GM21723 (cell line): ENCODE data around the gene EIF3I.

ENCODE experiments used
- ATAC-seq: cut with Tn5 transposase; IDR thresholded peaks from one replicate; pipeline ENCODE4 v1.9.1; 2021; ENCODE audit warnings: mild to moderate bottlenecking, moderate library complexity; ENCODE audit not compliant: unreplicated experiment

The EIF3I gene

DNA sequence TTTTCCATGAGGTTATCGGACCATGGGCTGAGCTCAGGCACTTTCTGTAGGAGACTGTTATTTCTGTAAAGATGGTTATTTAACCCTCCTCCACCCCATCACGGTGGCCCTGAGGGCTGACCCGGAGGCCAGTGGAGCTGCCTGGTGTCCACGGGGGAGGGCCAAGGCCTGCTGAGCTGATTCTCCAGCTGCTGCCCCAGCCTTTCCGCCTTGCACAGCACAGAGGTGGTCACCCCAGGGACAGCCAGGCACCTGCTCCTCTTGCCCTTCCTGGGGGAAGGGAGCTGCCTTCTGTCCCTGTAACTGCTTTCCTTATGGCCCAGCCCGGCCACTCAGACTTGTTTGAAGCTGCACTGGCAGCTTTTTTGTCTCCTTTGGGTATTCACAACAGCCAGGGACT is 24.4 kb upstream of the EIF3I start:
- no peak for ATAC-seq

DNA sequence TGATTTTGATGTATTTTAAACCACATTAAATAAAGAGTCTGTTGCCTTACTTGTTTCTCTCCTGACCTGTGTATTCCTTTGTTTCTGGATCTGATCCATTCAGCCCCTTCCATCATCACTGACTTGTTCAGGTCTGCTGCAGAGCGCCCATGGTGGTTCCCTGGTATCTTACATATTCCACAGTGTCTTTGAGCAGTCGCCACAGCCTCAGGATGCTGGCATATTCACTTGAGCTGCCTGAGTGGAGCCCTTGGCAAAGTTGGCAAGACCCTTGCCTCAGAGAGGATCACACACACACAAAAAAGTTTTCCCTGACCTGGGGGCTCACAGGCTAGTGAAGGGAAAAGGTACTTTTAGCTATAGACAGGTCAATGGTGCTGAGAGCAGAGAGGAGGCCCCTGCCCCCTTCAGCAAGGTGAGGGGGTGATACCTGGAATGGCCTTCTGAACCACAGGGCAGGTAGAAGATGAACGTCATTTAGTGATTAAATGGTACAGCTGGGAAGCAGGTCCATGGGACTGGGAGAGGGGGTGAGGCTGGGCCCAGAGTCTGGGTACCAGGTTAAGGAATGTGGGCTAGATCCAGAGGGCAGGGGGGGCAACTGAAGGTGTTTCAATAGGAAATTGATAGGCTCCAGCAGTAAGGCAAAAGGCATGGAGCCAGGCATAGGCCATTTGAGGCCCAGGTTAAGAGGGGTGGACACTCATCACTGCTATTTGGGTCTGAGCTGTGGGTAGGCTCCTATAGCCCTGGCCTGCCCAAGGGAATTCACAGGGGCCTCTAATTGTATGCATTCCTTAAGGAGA is 23.8 kb upstream of the EIF3I start:
- no peak for ATAC-seq

DNA sequence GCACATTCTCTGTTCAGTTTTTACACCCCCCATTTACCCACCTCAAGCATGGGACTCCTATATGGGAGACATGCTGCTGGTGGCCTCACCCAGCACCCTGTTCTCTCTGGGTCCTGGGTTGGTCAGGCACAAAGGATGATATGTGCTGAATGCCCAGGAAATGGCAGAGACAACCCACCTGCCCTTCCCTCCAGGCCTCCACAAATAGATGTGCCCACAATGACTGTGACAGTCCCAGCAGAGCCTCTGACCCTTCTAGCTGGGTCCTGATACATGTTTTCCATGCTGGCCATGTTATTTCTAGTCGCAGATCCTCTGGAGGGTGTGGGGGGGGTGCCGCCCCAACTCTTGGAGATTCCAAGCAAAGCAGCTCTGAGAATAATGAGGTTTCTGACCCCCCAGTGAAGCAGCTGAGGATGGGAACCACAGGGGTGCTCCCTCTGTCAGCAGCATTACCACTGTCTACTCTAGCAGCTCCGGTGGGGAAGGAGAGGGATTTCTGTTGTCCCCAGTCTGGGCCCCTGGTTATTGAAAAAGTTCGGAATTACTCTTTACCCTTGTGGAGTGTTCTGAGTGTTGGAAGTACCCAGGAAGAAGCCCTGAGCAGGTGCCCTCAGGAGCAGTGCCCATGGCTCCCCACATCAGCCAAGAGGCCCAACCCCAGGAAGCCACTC is 23.0 kb upstream of the EIF3I start:
- ATAC-seq: no peak

DNA sequence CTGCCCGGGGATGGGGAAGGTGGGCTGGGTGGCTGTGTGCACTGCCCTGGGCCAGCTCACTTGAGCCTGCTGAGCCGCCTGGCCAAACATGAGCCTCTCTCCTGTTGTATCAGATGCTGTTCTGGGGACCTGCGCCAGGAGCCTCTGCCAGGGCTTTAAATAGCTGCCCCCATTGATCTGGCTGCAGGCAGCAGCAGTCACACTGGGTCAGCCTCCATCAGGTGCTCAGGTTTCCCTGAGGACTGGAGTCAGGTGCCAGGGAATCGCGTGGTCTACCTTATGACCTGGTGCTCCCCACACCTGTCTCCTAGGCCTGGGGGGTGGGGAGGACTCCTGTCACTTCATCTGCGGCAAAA is 22.5 kb upstream of the EIF3I start:
- no peak for ATAC-seq

DNA sequence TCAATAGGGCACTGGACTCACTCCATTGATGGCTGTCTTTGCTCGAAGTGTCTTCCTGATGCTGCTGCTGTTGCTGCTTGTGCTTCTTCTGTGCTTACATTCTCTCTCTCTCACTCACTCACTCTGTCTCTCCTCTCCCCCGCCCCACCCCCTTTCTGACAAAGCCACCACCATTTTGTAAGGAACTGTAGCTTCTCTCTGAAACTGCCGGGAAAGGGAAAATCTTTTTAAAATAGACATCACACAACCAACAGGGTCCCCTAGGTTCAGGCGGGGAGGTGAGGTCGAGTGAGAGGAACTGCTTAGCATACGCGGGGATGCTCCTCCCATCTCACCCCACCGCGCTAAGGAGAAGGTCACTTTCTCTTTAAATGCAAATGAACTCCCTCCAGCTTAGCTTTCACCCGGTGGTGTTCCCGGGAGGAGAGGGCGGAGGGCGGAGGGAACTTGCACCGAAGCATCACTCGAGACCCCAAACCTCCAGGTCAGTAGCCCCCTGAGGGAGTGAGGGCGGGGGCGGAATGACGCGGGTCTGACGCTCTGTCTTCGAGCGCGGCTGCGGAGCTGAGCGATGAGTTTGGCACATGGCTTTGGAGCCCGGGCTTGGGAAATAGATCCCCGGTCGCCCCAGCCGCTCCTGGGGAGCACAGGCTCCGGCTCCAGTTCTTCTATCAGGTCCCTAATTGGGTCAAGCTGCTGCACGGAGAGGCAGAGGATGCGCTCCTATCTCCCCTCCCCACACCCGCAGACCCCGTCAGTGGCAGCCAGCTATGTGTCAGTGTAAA is 21.8 kb upstream of the EIF3I start, which contains the start of gene CCDC28B:
Gene CCDC28B, plus strand, starts transcription at position 370 of the 785 bp plus-strand sequence. CDS start 1,341 bp downstream, outside the sequence.
- no peak for ATAC-seq

DNA sequence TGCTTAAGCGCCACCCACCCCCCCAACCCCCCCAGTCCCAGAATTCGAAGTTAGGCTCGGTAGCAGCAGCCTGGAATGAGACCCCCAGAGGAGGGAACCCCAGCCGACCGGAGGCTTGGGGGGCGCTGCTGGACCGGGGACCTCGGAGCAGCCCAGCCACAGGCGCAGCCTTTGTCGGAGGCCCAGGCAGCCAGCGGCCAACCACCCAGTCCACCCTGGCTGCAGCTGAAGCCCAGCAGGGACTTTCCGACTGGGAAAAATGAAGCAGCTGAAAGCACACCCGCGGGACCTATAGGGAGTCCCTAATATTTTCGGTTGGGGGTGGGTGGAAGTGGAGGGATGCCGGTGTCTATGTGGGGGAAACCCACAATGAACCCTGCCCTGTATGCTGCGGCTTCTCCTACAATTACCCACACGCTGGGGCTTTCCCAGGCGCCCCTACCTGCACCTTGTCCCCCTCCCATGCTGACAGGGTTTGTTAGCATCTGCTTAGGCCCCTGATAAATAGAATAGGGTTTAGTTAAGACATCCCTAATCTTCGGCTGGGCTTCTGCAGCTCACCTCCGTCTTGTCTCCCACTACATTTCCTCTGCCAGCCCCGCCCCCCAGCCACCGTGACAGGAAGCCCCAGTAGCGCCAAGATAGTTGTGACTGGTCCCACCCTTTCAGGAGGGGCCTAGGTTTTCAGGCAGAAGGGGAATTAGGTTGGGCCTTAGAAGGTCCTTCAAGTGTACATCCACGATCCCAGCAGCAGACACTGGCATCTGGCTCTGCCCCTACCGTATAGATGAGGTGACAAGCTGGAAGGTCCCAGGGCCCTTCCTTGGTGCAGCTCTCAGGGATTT is 21.0 kb upstream of the EIF3I start:
- ATAC-seq: peak; percentile 37

DNA sequence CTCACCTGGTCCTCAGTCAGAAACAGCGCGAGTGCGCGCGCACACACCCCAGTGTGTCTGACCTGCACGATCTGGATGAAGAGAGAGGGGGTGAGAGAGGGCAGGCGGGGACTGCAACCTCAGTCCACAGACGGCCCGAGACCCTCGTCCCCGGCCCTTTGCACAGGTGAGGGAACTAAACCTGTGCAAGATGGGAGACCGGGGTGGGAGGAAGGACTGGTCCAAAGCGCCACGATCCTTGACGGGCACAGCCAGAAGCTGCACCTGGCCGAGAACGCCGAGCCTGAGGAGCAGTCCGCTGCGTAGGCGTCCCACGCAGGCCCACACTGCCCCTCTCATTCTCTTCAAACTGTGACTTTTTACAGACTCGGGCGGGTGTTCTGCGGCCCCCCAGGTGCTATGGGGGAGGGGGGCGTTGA is 17.3 kb upstream of the EIF3I start:
- ATAC-seq: no peak

DNA sequence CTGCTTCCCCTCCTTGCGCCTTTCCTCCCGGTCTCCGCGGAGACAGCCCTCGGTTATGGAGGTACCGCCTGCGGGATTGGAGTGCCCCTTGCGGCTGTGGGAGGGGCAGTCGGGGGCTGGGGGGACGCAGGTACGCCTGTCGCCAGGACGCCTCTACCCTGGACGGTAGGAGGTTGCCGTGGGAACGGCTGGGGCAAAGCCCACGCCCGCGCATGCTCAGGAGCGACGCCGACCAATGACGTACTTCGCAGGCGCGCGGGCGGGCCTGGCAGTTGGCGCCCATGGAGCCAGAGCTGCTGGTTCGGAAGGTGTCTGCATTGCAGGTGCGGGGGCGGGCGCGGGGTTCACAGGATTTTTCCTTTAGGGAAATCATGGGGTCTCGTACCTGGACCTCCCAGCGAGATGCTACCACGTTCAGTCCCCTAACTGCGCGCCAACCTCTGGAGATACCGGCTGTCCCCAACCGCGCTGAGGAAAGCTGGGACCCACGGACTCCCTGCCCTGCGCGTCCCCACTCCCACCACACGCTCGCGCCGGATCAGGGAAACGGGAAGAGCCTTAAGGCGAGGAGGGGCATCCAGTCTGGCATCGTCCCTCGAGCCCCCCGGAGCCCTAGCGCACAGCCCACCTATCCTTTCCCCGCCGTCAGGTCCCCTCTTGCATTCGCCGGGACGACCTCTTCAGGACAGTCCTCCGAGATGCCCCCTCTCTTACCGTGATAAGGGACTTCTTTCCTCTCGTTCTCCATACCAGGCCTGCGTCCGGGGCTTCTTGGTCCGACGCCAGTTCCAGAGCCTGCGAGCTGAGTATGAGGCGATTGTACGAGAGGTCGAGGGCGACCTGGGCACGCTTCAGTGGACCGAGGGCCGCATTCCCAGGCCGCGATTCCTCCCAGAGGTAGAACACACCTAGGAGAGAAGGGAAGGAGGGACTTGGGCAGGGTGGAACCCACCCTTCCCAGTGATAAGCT is 16.5 kb upstream of the EIF3I start, which contains the start of gene IQCC:
Gene IQCC, plus strand, starts transcription at position 271 of the 970 bp plus-strand sequence. Its CDS starts 11 bp downstream, at position 282.
- ATAC-seq: peak; percentile 34

DNA sequence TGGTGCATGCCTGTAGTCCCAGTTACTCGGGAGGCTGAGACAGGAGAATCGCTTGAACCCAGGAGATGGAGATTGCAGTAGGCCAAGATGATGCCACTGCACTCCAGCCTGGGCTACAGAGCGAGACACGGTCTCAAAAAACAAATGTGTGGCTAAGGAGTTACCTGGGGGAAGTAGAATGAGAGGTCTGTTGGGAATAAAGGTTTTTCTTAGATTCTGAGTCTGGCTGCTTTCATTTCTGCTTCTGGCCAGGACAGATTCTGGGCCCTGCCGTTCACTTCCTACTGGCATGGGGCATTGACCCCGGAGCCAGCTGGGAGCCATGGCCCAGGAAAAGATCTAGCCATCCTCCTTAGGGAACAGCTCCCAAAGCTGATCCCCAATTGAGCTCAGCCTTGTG is 13.7 kb upstream of the EIF3I start:
- ATAC-seq: no peak

DNA sequence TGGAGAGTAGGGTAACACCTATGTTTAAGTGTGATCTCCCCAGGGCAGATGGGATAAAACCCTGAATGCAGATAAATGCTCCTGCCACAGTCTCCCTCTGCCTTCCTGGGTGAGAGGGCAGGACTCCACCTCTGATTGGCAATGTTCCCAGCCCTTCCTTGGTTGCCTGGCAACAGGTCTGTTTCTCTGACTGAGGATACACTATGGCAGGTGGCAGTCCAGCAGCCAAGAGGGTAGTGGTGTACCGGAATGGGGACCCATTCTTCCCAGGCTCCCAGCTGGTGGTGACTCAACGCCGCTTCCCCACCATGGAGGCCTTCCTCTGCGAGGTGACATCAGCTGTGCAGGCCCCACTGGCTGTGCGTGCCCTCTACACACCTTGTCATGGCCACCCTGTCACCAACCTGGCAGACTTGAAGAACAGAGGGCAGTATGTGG is 13.3 kb upstream of the EIF3I start, which contains the start of gene DCDC2B:
Gene DCDC2B, plus strand, starts transcription at position 199 of the 438 bp plus-strand sequence. Its CDS starts 5 bp downstream, at position 204.
- ATAC-seq: no peak

DNA sequence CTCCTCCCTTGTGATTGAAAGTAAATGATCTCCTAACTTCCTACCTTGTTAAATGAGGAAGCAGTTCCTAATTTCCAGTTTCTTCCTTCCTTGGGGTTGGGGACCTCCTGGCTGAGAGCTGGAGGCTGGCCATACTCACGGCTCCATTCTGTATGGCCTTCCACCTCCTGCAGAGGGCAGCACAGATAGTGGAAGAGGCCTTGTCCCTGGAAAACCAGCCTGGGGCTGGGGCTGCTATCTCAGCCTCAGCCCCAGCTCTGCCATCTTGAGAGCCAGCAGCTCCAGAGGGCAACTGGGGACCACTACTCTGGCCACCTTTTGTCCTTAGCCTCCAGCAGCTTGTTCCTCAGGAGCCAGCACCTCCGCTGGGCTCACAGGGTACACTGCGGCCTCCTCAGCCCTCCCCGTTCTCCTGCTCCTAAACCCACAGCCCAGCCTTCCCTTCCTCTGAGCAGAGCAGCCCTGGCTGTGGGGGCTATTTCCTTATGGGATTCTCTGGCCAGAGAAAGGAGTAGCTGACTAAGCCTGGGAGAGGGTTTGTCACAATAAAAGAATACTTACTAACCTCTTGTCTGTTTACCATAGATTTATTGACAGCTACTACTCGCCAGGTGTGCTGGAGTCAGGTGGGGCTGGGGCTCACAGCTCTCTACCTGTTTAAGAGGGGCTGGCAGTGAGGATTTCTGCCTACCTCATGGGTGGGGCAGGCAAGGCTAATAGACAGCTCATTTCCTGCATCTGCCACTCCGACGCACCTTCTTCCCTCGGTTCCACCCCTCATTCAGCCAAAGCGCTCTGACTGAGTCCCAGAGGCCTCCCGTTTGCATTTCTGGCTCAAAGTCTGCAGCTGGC is 6.4 kb upstream of the EIF3I start:
- peak; percentile 51 for ATAC-seq

DNA sequence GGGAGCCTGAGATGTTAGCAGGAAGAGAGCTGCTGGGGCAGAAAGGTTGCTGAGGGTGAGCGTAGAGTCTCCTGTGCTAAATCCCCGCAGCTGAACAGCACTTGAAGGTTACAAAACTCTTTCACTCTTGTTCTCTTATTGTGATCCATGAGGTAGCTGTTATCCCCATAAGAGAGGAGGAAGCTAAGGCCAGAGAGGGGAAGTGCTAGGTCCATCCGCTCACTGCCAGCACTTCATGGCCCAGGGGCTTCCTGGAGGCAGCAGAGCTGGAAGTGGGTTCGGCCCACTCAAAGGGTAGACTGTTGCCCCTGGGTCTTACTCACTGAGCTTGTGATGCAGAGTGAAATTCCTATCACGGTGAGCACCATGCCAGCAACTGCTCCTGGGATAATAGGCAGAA is 5.6 kb upstream of the EIF3I start:
- no peak for ATAC-seq

DNA sequence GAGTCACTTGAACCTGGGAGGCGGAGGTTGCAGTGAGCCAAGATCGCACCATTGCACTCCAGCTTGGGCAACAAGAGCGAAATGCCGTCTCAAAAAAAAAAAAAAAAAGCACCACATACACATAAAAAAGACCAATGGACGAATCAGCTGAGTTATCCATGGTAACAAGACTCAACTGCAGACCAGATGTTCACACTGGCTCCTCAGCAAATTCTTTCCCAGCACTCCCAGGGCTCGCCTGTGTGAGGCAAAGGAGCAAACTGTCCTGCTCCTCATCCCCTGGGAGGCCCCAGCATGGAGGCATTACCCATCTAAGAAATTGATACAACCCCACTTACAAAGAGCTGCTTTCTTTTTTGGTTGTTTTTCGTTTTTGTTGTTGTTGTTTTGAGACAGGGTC is 3.2 kb upstream of the EIF3I start:
- no peak for ATAC-seq

DNA sequence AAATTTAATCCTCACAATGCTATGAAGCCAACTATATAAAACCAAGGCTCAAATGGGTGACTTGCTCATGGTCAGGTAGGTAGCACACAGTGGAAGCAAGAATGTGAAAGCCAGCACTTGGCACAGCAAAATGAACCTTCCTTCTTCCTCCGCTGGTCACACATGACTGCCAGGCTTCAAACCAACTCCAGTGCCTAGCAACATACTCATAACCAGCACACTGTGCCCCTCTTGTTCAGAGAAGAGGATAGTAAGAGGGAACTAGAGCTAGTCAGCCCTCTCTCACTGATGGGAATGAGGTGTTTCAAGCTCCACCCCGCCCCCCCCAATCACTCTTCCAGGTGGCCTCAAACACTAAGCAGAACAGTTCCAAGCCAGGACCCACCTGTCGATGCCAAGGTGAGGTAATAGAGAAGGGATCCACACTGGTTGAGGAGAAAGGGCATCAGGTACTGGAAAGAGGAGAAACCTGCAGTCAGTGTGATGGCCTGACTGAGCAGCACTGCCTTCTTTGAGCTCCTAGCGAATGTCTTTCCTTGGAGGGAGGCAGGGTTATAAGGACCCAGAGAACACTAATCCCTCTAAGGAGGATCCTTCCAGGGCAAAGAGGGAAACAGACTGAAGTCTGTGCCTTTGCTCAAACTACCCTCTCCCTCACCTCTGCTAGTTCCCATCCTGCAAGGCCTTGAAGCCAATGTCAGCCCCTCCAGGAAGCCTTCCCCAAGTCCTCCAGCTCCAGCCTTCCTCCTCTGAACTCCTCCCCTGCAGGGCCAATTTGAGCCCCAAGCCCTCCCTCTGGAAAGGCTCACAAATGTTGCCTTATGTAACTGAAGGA is 1.2 kb upstream of the EIF3I start:
- no peak for ATAC-seq

DNA sequence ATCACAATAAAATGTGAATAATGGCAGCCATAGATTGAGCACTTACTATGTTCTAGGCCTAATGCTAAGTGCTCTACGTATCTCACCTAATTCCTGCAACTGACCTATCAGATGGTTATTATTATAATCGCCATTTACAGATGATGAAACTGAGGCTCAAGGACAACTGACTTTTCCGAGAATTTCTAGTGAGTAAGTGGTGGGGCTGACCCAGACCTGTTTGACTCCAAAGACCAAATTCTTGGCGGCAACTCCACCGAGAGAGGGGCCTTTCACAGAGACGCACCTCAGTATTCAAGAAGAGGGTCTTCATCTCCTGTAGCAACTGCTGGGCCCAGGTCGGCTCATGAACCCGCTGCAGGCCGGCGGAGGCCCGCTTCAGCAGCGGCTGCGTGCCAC is 627 bp upstream of the EIF3I start:
- ATAC-seq: no peak

DNA sequence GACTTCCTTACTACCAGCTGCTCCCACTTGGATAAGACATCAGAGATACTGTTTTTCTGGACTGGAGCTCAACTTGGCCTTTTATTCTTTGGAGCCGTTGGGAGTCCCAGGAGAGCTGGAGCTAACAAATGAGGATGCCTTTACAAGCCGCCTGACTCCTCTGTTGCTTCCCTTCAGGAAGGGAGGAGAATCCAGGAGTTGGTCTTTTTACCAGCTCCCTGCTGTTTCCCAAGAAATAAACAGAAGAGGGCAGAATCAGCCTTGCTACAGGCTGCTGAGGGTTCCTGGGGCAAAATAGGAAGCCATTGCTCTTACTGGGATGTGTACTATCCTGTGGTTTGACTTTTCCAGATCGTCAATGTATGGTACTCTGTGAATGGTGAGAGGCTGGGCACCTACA is 1.5 kb downstream of the EIF3I start:
- ATAC-seq: no peak

DNA sequence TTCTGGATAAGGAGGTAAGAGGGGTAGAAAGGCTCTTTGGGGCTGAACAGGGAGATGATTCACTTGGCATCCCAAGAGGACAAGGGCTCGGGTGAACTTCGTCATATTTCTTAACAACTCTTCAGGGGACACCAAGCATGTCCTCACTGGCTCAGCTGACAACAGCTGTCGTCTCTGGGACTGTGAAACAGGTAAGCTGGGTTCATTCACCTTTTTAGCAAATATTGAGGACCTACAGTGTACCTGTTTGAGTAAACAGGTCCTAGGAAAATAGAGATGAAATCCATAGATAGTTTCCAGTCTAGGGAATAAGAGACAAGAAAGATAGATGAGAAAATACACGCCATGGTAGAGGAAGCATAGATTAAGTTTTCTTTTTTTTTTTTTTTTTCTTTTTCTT is 2.1 kb downstream of the EIF3I start:
- no peak for ATAC-seq
